Activated T-cell treated with anti-CD3 and anti-CD28 coated beads for 1 hour (primary cell): Measurements from ENCODE around the gene LRRC4B.
A peak's percentile ranks its signal among the peaks of the same experiment; 100 is the strongest.
"Not testable (repeated sequence)": the region's sequence is repeated elsewhere in the genome, so short reads cannot be mapped to it uniquely, and the experiment has no call there.

Experiments
- DNase-seq: peaks from one replicate; pipeline ENCODE4 v3.0.0-alpha.2; 2020; ENCODE audit warnings: low read depth

LRRC4B gene

DNA sequence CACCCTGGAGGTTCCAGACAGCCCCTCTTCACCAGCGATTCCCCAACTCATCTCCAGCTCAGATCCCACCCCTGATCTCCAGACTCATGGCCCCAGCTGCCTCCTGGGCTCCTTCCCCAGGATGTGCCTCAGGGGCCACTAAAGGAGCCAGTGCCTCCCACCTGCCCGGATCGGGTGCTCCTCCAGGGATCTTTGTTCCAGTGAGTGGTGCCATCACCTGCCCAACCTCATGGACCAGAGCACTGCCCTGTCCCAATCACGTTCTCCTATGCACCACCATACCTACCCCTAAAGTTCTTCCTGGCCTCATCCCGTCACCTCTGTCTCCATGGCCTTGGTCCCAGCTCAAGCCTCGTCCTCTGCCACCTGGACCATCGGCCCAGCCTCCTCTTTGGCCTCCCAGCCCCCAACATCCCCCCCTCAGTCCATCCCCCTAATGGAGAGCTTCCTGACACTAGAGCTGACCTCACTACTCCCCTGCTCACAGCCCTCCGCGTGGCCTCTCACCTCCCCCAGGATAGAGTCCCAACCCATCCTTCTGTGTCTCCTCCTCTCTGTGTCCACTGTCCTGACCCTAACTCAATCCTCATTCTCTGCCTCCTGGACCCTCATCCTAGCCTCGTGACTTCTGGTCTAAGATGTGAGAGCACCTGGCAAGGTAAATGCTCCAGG, 82.8 kb downstream of the LRRC4B start:
- no peak for DNase-seq

GRCh38 chr19:50482916-50483315, 85.3 kb downstream of the LRRC4B start:
- no peak for DNase-seq

GRCh38 chr19:50482271-50482855, 85.9 kb downstream of the LRRC4B start:
- DNase-seq, result no peak

DNA sequence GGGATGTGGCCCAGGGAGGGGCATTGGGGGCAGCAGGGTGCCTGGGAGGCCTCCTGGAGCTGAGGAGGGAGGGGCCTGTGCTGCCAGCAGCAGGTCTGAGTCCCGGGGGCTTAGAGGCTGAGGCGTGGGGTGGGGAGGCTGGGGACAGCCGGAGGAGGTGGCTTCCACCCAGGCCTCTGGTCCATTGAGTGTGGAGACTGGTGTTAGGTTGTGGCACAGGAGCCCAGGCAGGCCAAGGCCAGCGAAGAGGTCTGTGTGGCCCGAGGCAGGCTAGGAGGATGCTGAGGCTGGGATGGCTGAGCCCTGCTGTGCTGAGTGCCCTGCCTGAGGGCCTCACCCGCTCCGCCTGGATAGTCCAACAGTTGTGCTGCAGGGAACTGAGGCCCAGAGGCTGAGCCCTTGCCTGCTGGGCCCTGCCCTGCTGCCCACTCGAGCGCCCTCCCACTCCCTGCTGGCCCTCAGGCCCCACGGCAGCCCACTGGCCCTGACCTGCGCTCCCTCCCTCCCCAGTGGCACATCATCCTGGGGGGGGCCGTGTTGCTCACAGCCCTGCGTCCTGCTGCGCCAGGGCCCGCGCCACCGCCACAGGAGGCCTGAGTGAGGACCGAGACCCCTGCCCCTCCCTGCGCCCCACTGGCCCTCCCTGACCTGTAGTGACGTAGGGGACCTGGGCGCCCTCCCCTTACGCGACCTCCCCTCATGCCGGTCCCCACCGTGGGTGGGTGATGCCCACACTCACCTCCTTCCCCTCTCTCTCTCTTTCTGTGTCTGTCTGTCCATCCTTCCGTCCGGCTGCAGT, 86.7 kb downstream of the LRRC4B start:
- DNase-seq, result no peak

GRCh38 chr19:50480281-50481111, 87.7 kb downstream of the LRRC4B start:
- no peak for DNase-seq

- no peak for DNase-seq
These were observed 88.4 kb downstream of the LRRC4B start for GRCh38 chr19:50479761-50480251.

DNA sequence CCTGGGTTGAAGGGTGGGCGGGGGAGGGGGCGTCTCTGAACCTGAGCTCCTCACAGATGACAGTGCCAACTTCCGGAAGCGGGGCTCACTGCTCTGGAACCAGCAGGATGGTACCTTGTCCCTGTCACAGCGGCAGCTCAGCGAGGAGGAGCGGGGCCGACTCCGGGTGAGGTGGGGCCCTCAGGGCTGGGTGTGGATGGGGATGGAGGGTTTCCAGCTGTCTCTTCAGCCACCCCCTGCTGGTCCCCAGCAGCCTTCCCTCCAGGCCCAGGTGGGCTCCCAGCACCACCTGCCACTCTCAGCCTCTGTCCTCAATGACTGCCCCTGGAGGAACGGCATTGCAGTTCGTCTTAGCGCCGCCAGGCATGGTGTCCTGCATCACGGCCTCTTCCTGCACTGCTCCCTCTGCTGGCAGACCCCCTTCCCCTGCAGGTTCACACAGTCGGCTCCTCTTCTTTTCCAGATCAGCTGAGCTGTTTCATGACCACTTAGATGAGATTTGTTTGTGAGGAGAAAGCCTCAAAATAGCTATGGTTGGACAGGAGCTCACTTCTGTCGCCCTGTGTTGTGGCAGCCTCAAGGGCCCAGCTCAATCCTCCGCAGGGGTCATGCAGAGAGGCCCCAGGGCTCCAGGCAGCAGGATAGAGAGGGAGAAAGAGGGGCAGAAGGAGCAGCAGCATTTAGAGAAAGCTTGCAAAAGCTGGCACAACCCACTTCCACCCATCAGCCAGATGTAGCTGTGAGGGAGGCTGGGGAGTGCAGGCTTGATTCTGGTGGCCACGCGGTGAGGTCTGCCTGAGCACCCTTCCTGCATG, 89.1 kb downstream of the LRRC4B start:
- DNase-seq, result no peak

- DNase-seq, result no peak
These were observed 90.3 kb downstream of the LRRC4B start for GRCh38 chr19:50477751-50478515.

GRCh38 chr19:50476907-50477238, 91.4 kb downstream of the LRRC4B start:
- no peak for DNase-seq

GRCh38 chr19:50476224-50476906, 91.9 kb downstream of the LRRC4B start, which contains the start of the genes EMC10 and GARIN5A:
Gene EMC10, plus strand, starts transcription at chr19:50476507. Its CDS starts 38 bp downstream, at chr19:50476545.
Gene GARIN5A, minus strand, starts transcription at chr19:50476848. Its CDS starts 460 bp downstream, at chr19:50476388.
- peak; percentile 83 for DNase-seq

GRCh38 chr19:50475736-50476223, 92.5 kb downstream of the LRRC4B start:
- DNase-seq, result no peak

DNA sequence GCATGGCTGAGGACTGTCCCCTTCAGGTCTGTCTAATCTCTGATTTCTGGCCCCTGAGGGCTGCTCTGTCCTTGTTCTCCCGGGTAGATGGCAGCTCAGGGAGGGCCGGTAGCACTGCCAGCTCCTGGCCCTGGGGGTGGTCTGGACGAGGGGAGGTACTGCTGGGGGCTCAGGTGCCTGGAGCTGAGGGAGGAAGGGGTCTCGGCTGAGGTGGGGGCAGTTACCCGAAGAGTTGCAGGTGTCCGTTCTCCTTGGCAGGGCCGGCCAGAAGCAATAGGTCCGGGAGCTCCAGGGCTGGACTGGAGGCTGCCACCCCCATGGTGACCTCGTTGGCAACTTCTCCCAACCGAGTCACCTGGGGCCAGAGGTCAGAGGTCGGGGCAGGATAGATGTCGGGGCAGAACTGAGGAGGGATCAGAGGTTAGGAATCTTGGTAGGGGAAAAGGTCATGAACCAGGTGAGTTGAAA, 93.1 kb downstream of the LRRC4B start:
- DNase-seq, result no peak

GRCh38 chr19:50473336-50473735, 94.9 kb downstream of the LRRC4B start:
- not testable (repeated sequence) for DNase-seq

GRCh38 chr19:50468818-50469217, 99.4 kb downstream of the LRRC4B start:
- DNase-seq, result no peak

DNA sequence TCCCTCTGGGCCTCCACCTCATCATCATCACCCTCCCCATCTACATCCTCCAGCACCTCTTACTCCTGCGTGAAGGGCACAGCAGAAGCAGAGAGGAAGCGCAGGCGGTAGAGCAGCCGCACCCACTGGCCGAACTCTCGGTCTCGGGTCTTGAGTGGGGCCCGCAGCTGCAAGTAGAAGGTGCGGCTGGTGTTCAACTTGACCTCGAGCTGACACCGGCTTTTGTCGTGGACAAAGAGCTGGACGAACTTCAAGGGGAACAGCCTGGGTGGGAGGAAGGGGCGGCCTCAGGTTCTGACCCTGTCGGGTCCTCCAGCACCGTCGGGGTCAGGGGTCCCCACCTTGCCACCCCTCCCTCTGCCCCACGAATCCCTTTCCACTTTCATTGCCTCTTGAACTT, 100.7 kb downstream of the LRRC4B start:
- no peak for DNase-seq
